Neural cell (in vitro differentiated cells): ENCODE measurements around the gene GUCY2C. TPM values are rescaled to one million over a fixed set of nuclear protein-coding genes. Genes with fewer than 3 reads are reported as not detected.
A peak's percentile ranks its signal among the peaks of the same experiment; 100 is the strongest.

Source experiments
- H2AFZ ChIP-seq: fragments of 200-600, 300-800 bp; sonication (generic), shearing (Covaris generic); 2 replicates; pipeline ENCODE4 v1.6.0; 2014; ENCODE audit warnings: low read depth, mild to moderate bottlenecking, antibody characterized with exemption, low read length, moderate library complexity
- H3F3A ChIP-seq: fragments of 200-600 bp; shearing (Covaris generic); 2 replicates; pipeline ENCODE4 v1.6.1; 2016; ENCODE audit warnings: mild to moderate bottlenecking, moderate library complexity, mixed read lengths, antibody characterized with exemption, low read length; ENCODE audit not compliant: insufficient read depth, poor library complexity, severe bottlenecking
- H3K27ac ChIP-seq: fragments of 200-600, 300-800 bp; sonication (generic), shearing (Covaris generic); 2 replicates; pipeline ENCODE4 v1.5.1; 2014; ENCODE audit warnings: mild to moderate bottlenecking, low read length, moderate library complexity
- H3K27me3 ChIP-seq: fragments of 300-800, 200-600 bp; sonication (generic), shearing (Covaris generic); 2 replicates; pipeline ENCODE4 v1.6.0; 2014; ENCODE audit warnings: mild to moderate bottlenecking, low read depth, low read length, moderate library complexity; ENCODE audit not compliant: insufficient read depth
- H3K36me3 ChIP-seq: fragments of 300-800, 200-600 bp; sonication (generic), shearing (Covaris generic); 2 replicates; pipeline ENCODE4 v1.5.1; 2014; ENCODE audit warnings: mild to moderate bottlenecking, antibody characterized with exemption, low read length, moderate library complexity; ENCODE audit not compliant: insufficient read depth
- H3K4me2 ChIP-seq: fragments of 300-800, 200-600 bp; sonication (generic), shearing (Covaris generic); 2 replicates; pipeline ENCODE4 v1.6.0; 2014; ENCODE audit warnings: mild to moderate bottlenecking, low read length
- H3K4me3 ChIP-seq: fragments of 300-800, 200-600 bp; sonication (generic), shearing (Covaris generic); 2 replicates; pipeline ENCODE4 v1.5.1; 2014; ENCODE audit warnings: mild to moderate bottlenecking, low read length, moderate library complexity
- H3K79me2 ChIP-seq: fragments of 200-600 bp; shearing (Covaris generic); replicated peaks from 2 replicates; pipeline ENCODE4 v1.6.0; 2014; ENCODE audit warnings: mild to moderate bottlenecking, low read length, moderate library complexity; ENCODE audit not compliant: insufficient read depth
- H3K9ac ChIP-seq: fragments of 300-800, 200-600 bp; sonication (generic), shearing (Covaris generic); 2 replicates; pipeline ENCODE4 v1.6.1; 2016; ENCODE audit warnings: mild to moderate bottlenecking, low read length, mixed read lengths
- H3K9me2 ChIP-seq: fragments of 200-600 bp; shearing (Covaris generic); 2 replicates; pipeline ENCODE4 v1.6.1; 2016; ENCODE audit warnings: mild to moderate bottlenecking, low read length, mixed read lengths; ENCODE audit not compliant: insufficient read depth
- H3K9me3 ChIP-seq: fragments of 200-600, 300-800 bp; sonication (generic), shearing (Covaris generic); 2 replicates; pipeline ENCODE4 v1.6.1; 2016; ENCODE audit warnings: mild to moderate bottlenecking, mixed run types, low read length, moderate library complexity, mixed read lengths
- H4K20me1 ChIP-seq: fragments of 200-600 bp; shearing (Covaris generic); 2 replicates; pipeline ENCODE4 v1.6.1; 2016; ENCODE audit warnings: mild to moderate bottlenecking, mixed run types; ENCODE audit not compliant: insufficient read depth
- EP300 ChIP-seq: fragments of 450-650 bp; conservative IDR thresholded peaks from 2 replicates; pipeline ENCODE4 v1.6.1; 2014; ENCODE audit warnings: antibody characterized with exemption, mild to moderate bottlenecking, moderate library complexity; ENCODE audit not compliant: poor library complexity, severe bottlenecking
- EZH2 ChIP-seq: fragments of 200-600, 300-800 bp; shearing (Covaris generic), sonication (generic); IDR thresholded peaks from 2 replicates; pipeline ENCODE4 v1.6.1; 2014; ENCODE audit warnings: antibody characterized with exemption, low read length, borderline replicate concordance, mild to moderate bottlenecking; ENCODE audit not compliant: insufficient read depth, poor library complexity, severe bottlenecking
- MXI1 ChIP-seq: fragments of 450-650 bp; conservative IDR thresholded peaks from 2 replicates; pipeline ENCODE4 v1.6.1; 2014; ENCODE audit warnings: antibody characterized with exemption, mild to moderate bottlenecking; ENCODE audit not compliant: poor library complexity, severe bottlenecking
- POLR2AphosphoS5 ChIP-seq: IDR thresholded peaks from 2 replicates; pipeline ENCODE4 v1.6.1; 2012
- RAD21 ChIP-seq: fragments of 450-650 bp; conservative IDR thresholded peaks from 2 replicates; pipeline ENCODE4 v1.6.1; 2014; ENCODE audit warnings: antibody characterized with exemption, mild to moderate bottlenecking, moderate library complexity
- SMC3 ChIP-seq: fragments of 450-650 bp; conservative IDR thresholded peaks from 2 replicates; pipeline ENCODE4 v1.6.1; 2014; ENCODE audit warnings: antibody characterized with exemption, mild to moderate bottlenecking, moderate library complexity; ENCODE audit not compliant: poor library complexity
- polyA plus RNA-seq: library from polyadenylated mRNA; depleted of rRNA; stranded (reverse); fragments of >200 nt; gene quantifications from 2 replicates; pipeline ENCODE4 v1.2.3, GENCODE V29; 2014
- TF ChIP-seq, protein P1 (sequence below): fragments of 450-650 bp; IDR thresholded peaks from 2 replicates; pipeline ENCODE4 v1.5.1; 2014; ENCODE audit warnings: antibody characterized with exemption, mild to moderate bottlenecking, moderate library complexity; ENCODE audit not compliant: poor library complexity, severe bottlenecking
- TF ChIP-seq, protein P2 (sequence below): IDR thresholded peaks from 2 replicates; pipeline ENCODE4 v1.6.1; 2012; ENCODE audit warnings: borderline replicate concordance

GUCY2C gene
- polyA plus RNA-seq, 1 donor from 2014 or later, result not detected

DNA sequence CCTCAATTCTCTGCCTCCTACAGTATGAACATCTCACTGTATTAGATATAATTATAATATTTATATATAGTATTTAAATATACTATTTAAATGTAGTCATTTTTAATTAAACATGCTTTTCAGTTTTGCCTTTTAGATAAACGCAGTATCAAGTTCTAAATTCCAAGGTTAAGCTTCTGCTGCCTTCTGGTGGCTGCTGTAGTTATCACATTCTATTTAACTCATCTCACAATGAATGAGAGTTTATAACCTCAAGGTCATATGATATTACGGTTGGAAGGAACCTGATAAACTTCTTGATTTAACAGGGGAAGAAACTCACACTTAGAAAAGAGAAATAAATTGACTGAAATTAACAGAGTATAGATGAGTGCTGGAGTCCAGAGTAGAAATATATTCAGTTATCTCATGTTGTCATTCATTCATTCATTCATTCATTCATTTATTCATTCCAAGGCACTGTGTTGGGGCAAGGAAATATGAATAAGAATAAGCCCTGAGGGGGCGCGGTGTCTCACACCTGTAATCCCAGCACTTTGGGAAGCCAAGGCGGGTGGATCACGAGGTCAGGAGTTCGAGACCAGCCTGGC lies 31.9 kb downstream of the GUCY2C start:
- Histone ChIP-seq H3K36me3 (no peaks in the 10 kb centered on the region), H3K27ac (no peak overlapping the region), H3K27me3 (no peaks in the 10 kb centered on the region), H3F3A (no peaks in the 10 kb centered on the region), H3K9ac (no peak overlapping the region), H4K20me1 (no peaks in the 10 kb centered on the region), H3K79me2 (no peaks in the 10 kb centered on the region), H3K4me2 (no peak overlapping the region), H2AFZ (no peak overlapping the region), H3K9me2 (no peaks in the 10 kb centered on the region), H3K9me3 (no peaks in the 10 kb centered on the region), H3K4me3 (no peak overlapping the region)
- TF ChIP-seq RAD21 (peak; percentile 74), SMC3 (peak; percentile 71), POLR2AphosphoS5 (no peak)
- TF ChIP-seq, protein P1, sequence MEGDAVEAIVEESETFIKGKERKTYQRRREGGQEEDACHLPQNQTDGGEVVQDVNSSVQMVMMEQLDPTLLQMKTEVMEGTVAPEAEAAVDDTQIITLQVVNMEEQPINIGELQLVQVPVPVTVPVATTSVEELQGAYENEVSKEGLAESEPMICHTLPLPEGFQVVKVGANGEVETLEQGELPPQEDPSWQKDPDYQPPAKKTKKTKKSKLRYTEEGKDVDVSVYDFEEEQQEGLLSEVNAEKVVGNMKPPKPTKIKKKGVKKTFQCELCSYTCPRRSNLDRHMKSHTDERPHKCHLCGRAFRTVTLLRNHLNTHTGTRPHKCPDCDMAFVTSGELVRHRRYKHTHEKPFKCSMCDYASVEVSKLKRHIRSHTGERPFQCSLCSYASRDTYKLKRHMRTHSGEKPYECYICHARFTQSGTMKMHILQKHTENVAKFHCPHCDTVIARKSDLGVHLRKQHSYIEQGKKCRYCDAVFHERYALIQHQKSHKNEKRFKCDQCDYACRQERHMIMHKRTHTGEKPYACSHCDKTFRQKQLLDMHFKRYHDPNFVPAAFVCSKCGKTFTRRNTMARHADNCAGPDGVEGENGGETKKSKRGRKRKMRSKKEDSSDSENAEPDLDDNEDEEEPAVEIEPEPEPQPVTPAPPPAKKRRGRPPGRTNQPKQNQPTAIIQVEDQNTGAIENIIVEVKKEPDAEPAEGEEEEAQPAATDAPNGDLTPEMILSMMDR, result peak; percentile 61

- H3K9me3 ChIP-seq, result no peaks in the 10 kb centered on the region
Observed at GRCh38 chr12:14663002-14663401, 33.4 kb downstream of the GUCY2C start.

More at GRCh38 chr12:14663002-14663401, 33.4 kb downstream of the GUCY2C start:
- Histone ChIP-seq H3K4me2 (no peak overlapping the region), H3K4me3 (no peak overlapping the region), H3K79me2 (no peaks in the 10 kb centered on the region), H2AFZ (no peak overlapping the region), H3F3A (no peaks in the 10 kb centered on the region), H4K20me1 (no peaks in the 10 kb centered on the region), H3K9ac (no peak overlapping the region), H3K27me3 (no peaks in the 10 kb centered on the region), H3K9me2 (no peaks in the 10 kb centered on the region), H3K36me3 (no peaks in the 10 kb centered on the region), H3K27ac (no peak overlapping the region)
- TF ChIP-seq EZH2, result no peak
- no peak for TF ChIP-seq MXI1
- TF ChIP-seq EP300, result no peak
- TF ChIP-seq, protein P2, sequence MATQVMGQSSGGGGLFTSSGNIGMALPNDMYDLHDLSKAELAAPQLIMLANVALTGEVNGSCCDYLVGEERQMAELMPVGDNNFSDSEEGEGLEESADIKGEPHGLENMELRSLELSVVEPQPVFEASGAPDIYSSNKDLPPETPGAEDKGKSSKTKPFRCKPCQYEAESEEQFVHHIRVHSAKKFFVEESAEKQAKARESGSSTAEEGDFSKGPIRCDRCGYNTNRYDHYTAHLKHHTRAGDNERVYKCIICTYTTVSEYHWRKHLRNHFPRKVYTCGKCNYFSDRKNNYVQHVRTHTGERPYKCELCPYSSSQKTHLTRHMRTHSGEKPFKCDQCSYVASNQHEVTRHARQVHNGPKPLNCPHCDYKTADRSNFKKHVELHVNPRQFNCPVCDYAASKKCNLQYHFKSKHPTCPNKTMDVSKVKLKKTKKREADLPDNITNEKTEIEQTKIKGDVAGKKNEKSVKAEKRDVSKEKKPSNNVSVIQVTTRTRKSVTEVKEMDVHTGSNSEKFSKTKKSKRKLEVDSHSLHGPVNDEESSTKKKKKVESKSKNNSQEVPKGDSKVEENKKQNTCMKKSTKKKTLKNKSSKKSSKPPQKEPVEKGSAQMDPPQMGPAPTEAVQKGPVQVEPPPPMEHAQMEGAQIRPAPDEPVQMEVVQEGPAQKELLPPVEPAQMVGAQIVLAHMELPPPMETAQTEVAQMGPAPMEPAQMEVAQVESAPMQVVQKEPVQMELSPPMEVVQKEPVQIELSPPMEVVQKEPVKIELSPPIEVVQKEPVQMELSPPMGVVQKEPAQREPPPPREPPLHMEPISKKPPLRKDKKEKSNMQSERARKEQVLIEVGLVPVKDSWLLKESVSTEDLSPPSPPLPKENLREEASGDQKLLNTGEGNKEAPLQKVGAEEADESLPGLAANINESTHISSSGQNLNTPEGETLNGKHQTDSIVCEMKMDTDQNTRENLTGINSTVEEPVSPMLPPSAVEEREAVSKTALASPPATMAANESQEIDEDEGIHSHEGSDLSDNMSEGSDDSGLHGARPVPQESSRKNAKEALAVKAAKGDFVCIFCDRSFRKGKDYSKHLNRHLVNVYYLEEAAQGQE, result no peak
- no peak for TF ChIP-seq SMC3
- no peak for TF ChIP-seq RAD21
- TF ChIP-seq, protein P1, result no peak
- TF ChIP-seq POLR2AphosphoS5, result no peak
